WTC11 (cell line): ENCODE measurements around the gene GARNL3.

ENCODE experiments used
- ATF2 ChIP-seq: sonication (generic); formaldehyde crosslinking; IDR thresholded peaks from 2 replicates; pipeline ENCODE4 v1.8.1; 2022; ENCODE audit warnings: low read depth, missing genetic modification reagents, borderline replicate concordance
- ATF3 ChIP-seq: sonication (generic); formaldehyde crosslinking; conservative IDR thresholded peaks from 2 replicates; pipeline ENCODE4 v1.8.1; 2022; ENCODE audit warnings: mild to moderate bottlenecking, missing genetic modification reagents
- CTCF ChIP-seq: fragments of 200-600 bp; IDR thresholded peaks from 2 replicates; pipeline ENCODE4 v1.8.0; 2022; ENCODE audit warnings: antibody characterized with exemption
- ETV6 ChIP-seq: sonication (generic); formaldehyde crosslinking; IDR thresholded peaks from 2 replicates; pipeline ENCODE4 v1.8.1; 2022; ENCODE audit warnings: mild to moderate bottlenecking, missing genetic modification reagents
- FOXJ3 ChIP-seq: sonication (generic); formaldehyde crosslinking; IDR thresholded peaks from 2 replicates; pipeline ENCODE4 v1.9.0; 2021; ENCODE audit warnings: missing genetic modification reagents, mild to moderate bottlenecking, borderline replicate concordance
- HMGXB4 ChIP-seq: sonication (generic); formaldehyde crosslinking; IDR thresholded peaks from 2 replicates; pipeline ENCODE4 v1.8.1; 2023; ENCODE audit warnings: mild to moderate bottlenecking, moderate library complexity, missing genetic modification reagents
- MAX ChIP-seq: sonication (generic); formaldehyde crosslinking; IDR thresholded peaks from 2 replicates; pipeline ENCODE4 v1.8.0; 2022; ENCODE audit warnings: mild to moderate bottlenecking, missing genetic modification reagents
- SMAD3 ChIP-seq: sonication (generic); formaldehyde crosslinking; IDR thresholded peaks from 2 replicates; pipeline ENCODE4 v1.8.0; 2022; ENCODE audit warnings: missing genetic modification reagents, mild to moderate bottlenecking, borderline replicate concordance
- USF2 ChIP-seq: sonication (generic); formaldehyde crosslinking; IDR thresholded peaks from 2 replicates; pipeline ENCODE4 v1.8.1; 2023; ENCODE audit warnings: mild to moderate bottlenecking, missing genetic modification reagents, moderate library complexity
- ZBTB21 ChIP-seq: sonication (generic); formaldehyde crosslinking; IDR thresholded peaks from 2 replicates; pipeline ENCODE4 v1.8.1; 2023; ENCODE audit warnings: mild to moderate bottlenecking, missing genetic modification reagents, borderline replicate concordance
- ZNF416 ChIP-seq: fragments of 250-450 bp; sonication (Bioruptor Pico); IDR thresholded peaks from 2 replicates; pipeline ENCODE4 v1.9.0; 2021; ENCODE audit warnings: mild to moderate bottlenecking, inconsistent platforms

- TF ChIP-seq USF2 (no peak), CTCF (no peak), ZBTB21 (CRISPR knock-in tag) (no peak), ZNF416 (CRISPR knock-in tag) (no peak), FOXJ3 (no peak), HMGXB4 (CRISPR knock-in tag) (no peak), SMAD3 (CRISPR knock-in tag) (no peak), MAX (CRISPR knock-in tag) (no peak), ATF2 (CRISPR knock-in tag) (no peak), ATF3 (CRISPR knock-in tag) (no peak), ETV6 (CRISPR knock-in tag) (no peak)
These were observed 129.1 kb downstream of the GARNL3 start for GRCh38 chr9:127393645-127394044.
